OCI-M2 (cell line): ENCODE data around the gene PCDHGB7.
"Not testable (repeated sequence)": the region's sequence is repeated elsewhere in the genome, so short reads cannot be mapped to it uniquely, and the experiment has no call there.

Experiments
- DNase-seq: peaks from one replicate; lab custom pipeline; 2025; ENCODE audit not compliant: unreplicated experiment; lab: John Stamatoyannopoulos, UW

PCDHGB7 gene

GRCh38 chr5:141394401-141395187, 22.9 kb upstream of the PCDHGB7 start:
- not testable (repeated sequence) for DNase-seq

GRCh38 chr5:141397756-141398551, 19.5 kb upstream of the PCDHGB7 start, which contains the start of gene PCDHGB5:
TSS of gene PCDHGB5 (plus strand) at chr5:141397947. CDS start at chr5:141398128, 181 bp downstream.
- not testable (repeated sequence) for DNase-seq

DNA sequence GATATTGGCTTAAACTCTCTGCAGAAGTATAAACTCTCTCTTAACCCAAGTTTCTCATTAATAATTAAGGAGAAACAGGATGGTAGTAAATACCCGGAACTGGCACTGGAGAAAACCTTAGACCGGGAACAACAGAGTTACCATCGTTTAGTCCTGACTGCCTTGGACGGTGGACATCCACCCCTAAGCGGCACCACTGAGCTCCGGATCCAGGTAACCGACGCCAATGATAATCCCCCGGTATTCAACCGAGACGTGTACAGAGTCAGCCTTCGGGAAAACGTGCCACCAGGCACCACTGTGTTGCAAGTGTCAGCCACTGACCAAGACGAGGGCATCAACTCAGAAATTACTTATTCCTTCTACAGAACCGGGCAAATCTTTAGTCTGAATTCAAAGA, 18.9 kb upstream of the PCDHGB7 start:
- DNase-seq = no peak

GRCh38 chr5:141399555-141400258, 17.8 kb upstream of the PCDHGB7 start:
- DNase-seq = no peak

- DNase-seq = no peak
Measured at GRCh38 chr5:141402553-141403243, 14.8 kb upstream of the PCDHGB7 start, which contains the start of gene PCDHGA9. TSS of gene PCDHGA9 (plus strand) at chr5:141402778. CDS start at chr5:141402953, 175 bp downstream.

DNA sequence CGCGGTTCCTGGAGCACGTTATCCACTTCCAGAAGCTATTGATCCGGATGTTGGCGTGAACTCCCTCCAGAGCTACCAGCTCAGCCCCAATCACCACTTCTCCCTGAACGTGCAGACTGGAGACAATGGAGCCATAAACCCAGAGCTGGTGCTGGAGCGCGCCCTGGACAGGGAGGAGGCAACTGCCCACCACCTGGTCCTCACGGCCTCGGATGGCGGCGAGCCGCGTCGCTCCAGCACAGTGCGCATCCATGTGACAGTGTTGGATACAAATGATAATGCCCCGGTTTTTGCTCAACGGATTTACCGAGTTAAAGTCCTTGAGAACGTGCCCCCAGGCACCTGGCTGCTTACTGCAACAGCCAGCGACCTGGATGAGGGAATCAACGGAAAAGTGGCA, 14.1 kb upstream of the PCDHGB7 start:
- DNase-seq = no peak

GRCh38 chr5:141407790-141408505, 9.5 kb upstream of the PCDHGB7 start, which contains the start of gene PCDHGB6:
TSS of gene PCDHGB6 (plus strand) at chr5:141408021. CDS start at chr5:141408203, 182 bp downstream.
- not testable (repeated sequence) for DNase-seq

DNA sequence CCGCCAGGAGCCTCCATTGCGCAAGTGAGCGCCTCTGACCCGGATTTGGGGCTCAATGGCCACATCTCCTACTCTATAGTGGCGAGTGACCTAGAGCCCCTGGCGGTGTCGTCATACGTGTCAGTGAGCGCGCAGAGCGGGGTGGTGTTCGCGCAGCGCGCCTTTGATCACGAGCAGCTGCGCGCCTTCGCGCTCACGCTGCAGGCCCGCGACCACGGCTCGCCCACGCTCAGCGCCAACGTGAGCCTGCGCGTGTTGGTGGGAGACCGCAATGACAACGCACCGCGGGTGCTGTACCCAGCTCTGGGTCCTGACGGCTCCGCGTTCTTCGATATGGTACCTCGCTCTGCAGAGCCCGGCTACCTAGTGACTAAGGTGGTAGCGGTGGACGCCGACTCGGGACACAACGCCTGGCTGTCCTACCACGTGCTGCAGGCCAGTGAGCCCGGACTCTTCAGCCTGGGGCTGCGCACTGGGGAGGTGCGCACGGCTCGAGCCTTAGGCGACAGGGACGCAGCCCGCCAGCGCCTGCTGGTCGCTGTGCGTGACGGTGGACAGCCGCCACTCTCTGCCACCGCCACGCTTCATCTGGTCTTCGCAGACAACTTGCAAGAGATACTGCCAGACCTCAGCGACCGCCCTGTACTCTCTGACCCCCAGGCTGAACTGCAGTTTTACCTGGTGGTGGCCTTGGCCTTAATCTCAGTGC, 7.7 kb upstream of the PCDHGB7 start:
- DNase-seq = no peak

- DNase-seq = no peak
Measured at GRCh38 chr5:141411575-141411974, 5.9 kb upstream of the PCDHGB7 start.

GRCh38 chr5:141412854-141413539, 4.5 kb upstream of the PCDHGB7 start, which contains the start of gene PCDHGA10:
TSS of gene PCDHGA10 (plus strand) at chr5:141412987. CDS start at chr5:141413176, 189 bp downstream.
- peak; percentile 18 for DNase-seq

- no peak for DNase-seq
Measured at GRCh38 chr5:141413540-141414069, 3.9 kb upstream of the PCDHGB7 start.

- DNase-seq = not testable (repeated sequence)
Measured at GRCh38 chr5:141414548-141415274, 2.8 kb upstream of the PCDHGB7 start.

DNA sequence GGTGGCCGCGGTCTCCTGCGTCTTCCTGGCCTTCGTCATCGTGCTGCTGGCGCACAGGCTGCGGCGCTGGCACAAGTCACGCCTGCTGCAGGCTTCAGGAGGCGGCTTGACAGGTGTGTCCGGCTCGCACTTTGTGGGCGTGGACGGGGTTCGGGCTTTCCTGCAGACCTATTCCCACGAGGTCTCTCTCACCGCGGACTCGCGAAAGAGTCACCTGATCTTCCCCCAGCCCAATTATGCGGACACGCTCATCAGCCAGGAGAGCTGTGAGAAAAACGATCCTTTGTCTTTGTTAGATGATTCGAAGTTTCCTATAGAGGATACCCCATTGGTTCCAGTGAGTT, 2.2 kb upstream of the PCDHGB7 start:
- DNase-seq = not testable (repeated sequence)

GRCh38 chr5:141419074-141419880, 1.8 kb downstream of the PCDHGB7 start:
- no peak for DNase-seq

DNA sequence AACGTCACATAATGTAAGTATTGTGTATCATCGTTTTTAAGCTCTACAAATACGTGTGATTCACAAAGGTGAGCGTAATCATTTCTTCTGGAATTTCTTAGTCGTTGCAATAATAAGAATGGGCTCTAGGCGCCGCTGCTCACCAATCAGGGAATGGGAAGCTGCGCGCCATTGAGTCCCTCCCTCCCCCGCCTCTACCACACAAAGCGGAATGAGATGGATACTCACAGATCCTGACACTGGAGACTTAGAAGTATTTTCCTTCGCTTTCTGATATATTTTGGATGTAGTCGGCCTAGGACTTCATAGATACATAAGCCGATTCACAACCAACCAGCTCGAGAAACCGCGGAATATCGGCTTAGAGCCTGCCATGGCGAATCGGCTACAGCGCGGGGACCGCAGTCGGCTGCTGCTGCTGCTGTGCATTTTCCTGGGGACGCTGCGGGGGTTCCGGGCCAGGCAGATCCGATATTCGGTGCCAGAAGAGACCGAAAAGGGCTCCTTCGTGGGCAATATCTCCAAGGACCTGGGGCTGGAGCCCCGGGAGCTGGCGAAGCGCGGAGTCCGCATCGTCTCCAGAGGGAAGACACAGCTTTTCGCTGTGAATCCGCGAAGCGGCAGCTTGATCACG, 3.5 kb downstream of the PCDHGB7 start, which contains the start of gene PCDHGA11:
Gene PCDHGA11 (plus strand): TSS at position 197 of the 634 bp plus-strand sequence. CDS start 177 bp downstream, at position 374.
- no peak for DNase-seq

DNA sequence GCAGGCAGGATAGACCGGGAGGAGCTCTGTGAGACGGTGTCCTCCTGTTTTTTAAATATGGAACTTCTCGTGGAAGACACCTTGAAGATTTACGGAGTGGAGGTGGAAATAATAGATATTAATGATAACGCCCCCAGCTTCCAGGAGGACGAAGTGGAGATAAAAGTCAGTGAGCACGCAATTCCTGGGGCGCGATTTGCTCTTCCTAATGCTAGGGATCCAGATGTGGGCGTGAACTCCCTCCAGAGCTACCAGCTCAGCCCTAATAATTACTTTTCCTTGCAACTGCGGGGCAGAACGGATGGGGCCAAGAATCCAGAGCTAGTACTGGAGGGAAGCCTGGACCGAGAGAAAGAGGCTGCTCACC, 4.0 kb downstream of the PCDHGB7 start:
- no peak for DNase-seq
